SK-N-SH treated with all-trans-retinoic acid at 6 μM for 48 hours (cell line): ENCODE data around the gene PTPRJ.

Experiments used
- ATAC-seq: fragments of 200-7000 bp; cut with Tn5 transposase; 3 replicates; pipeline ENCODE4 v1.9.1; 2020; ENCODE audit warnings: mild to moderate bottlenecking, moderate library complexity
- ARNTL ChIP-seq: fragments of 450-650 bp; formaldehyde crosslinking; IDR thresholded peaks from 2 replicates; pipeline ENCODE4 v1.5.0; 2020; ENCODE audit warnings: low read depth, mild to moderate bottlenecking, moderate library complexity, borderline replicate concordance
- BACH2 ChIP-seq: fragments of 250-450 bp; sonication (Bioruptor Pico); IDR thresholded peaks from 2 replicates; pipeline ENCODE4 v1.9.0; 2021; ENCODE audit warnings: mild to moderate bottlenecking, borderline replicate concordance
- CREB5 ChIP-seq: fragments of 250-450 bp; sonication (Bioruptor Pico); IDR thresholded peaks from 2 replicates; pipeline ENCODE4 v1.5.1; 2020; ENCODE audit warnings: low read depth, mild to moderate bottlenecking, moderate library complexity
- CSDC2 ChIP-seq: fragments of 250-450 bp; sonication (Bioruptor Pico); IDR thresholded peaks from 2 replicates; pipeline ENCODE4 v1.5.0; 2020; ENCODE audit warnings: mild to moderate bottlenecking, moderate library complexity
- CSRNP3 ChIP-seq: fragments of 250-450 bp; sonication (Bioruptor Pico); IDR thresholded peaks from 2 replicates; pipeline ENCODE4 v1.5.1; 2021; ENCODE audit warnings: mild to moderate bottlenecking, moderate library complexity
- GLIS3 ChIP-seq: fragments of 250-450 bp; sonication (Bioruptor Pico); IDR thresholded peaks from 2 replicates; pipeline ENCODE4 v1.5.0; 2020; ENCODE audit warnings: mild to moderate bottlenecking, moderate library complexity
- OSR1 ChIP-seq: fragments of 250-450 bp; sonication (Bioruptor Pico); IDR thresholded peaks from 2 replicates; pipeline ENCODE4 v1.8.0; 2022; ENCODE audit warnings: moderate library complexity, mild to moderate bottlenecking, inconsistent platforms
- PATZ1 ChIP-seq: fragments of 250-450 bp; sonication (Bioruptor Pico); IDR thresholded peaks from 2 replicates; pipeline ENCODE4 v1.8.0; 2020; ENCODE audit warnings: mild to moderate bottlenecking, moderate library complexity, borderline replicate concordance
- POU6F1 ChIP-seq: fragments of 250-450 bp; sonication (Bioruptor Pico); IDR thresholded peaks from 2 replicates; pipeline ENCODE4 v1.8.0; 2021; ENCODE audit warnings: low read depth, mild to moderate bottlenecking, moderate library complexity, borderline replicate concordance
- PPARA ChIP-seq: fragments of 250-450 bp; sonication (Bioruptor Pico); IDR thresholded peaks from 2 replicates; pipeline ENCODE4 v1.5.0; 2020; ENCODE audit warnings: mild to moderate bottlenecking, borderline replicate concordance
- RARB ChIP-seq: fragments of 250-450 bp; sonication (Bioruptor Pico); IDR thresholded peaks from 2 replicates; pipeline ENCODE4 v1.8.0; 2021; ENCODE audit warnings: mild to moderate bottlenecking, moderate library complexity
- SNAI2 ChIP-seq: fragments of 250-450 bp; sonication (Bioruptor Pico); IDR thresholded peaks from 2 replicates; pipeline ENCODE4 v1.5.0; 2020; ENCODE audit warnings: mild to moderate bottlenecking, moderate library complexity
- TCF4 ChIP-seq: fragments of 250-450 bp; sonication (Bioruptor Pico); IDR thresholded peaks from 2 replicates; pipeline ENCODE4 v1.8.0; 2021; ENCODE audit warnings: mild to moderate bottlenecking, moderate library complexity, borderline replicate concordance
- TOX ChIP-seq: fragments of 250-450 bp; sonication (Bioruptor Pico); IDR thresholded peaks from 2 replicates; pipeline ENCODE4 v1.8.0; 2021; ENCODE audit warnings: mild to moderate bottlenecking, moderate library complexity, borderline replicate concordance
- TSHZ2 ChIP-seq: fragments of 250-450 bp; sonication (Bioruptor Pico); IDR thresholded peaks from 2 replicates; pipeline ENCODE4 v1.5.0; 2020; ENCODE audit warnings: mild to moderate bottlenecking, moderate library complexity
- ZC3H10 ChIP-seq: fragments of 250-450 bp; sonication (Bioruptor Pico); IDR thresholded peaks from 2 replicates; pipeline ENCODE4 v1.5.1; 2021; ENCODE audit warnings: mild to moderate bottlenecking, moderate library complexity
- ZFP3 ChIP-seq: fragments of 250-450 bp; sonication (Bioruptor Pico); IDR thresholded peaks from 2 replicates; pipeline ENCODE4 v1.5.0; 2020; ENCODE audit warnings: mild to moderate bottlenecking, moderate library complexity
- ZFP30 ChIP-seq: fragments of 450-650 bp; formaldehyde crosslinking; IDR thresholded peaks from 2 replicates; pipeline ENCODE4 v1.5.0; 2022; ENCODE audit warnings: mild to moderate bottlenecking, moderate library complexity
- ZNF565 ChIP-seq: fragments of 450-650 bp; formaldehyde crosslinking; conservative IDR thresholded peaks from 2 replicates; pipeline ENCODE4 v1.5.0; 2020; ENCODE audit warnings: low read depth, mild to moderate bottlenecking, moderate library complexity
- ZNF70 ChIP-seq: fragments of 450-650 bp; formaldehyde crosslinking; IDR thresholded peaks from 2 replicates; pipeline ENCODE4 v1.5.0; 2020; ENCODE audit warnings: mild to moderate bottlenecking, moderate library complexity
- ZNF8 ChIP-seq: fragments of 450-650 bp; formaldehyde crosslinking; IDR thresholded peaks from 2 replicates; pipeline ENCODE4 v1.5.0; 2020; ENCODE audit warnings: mild to moderate bottlenecking, moderate library complexity

PTPRJ gene

GRCh38 chr11:47986219-47986618 is 5.9 kb downstream of the PTPRJ start:
- TF ChIP-seq CSRNP3: no peak
- TF ChIP-seq GLIS3 (CRISPR knock-in tag): no peak
- no peak for TF ChIP-seq ZFP3 (CRISPR knock-in tag)
- TF ChIP-seq SNAI2 (CRISPR knock-in tag): no peak
- no peak for TF ChIP-seq CSDC2 (CRISPR knock-in tag)
- TF ChIP-seq ARNTL (CRISPR knock-in tag): no peak
- no peak for TF ChIP-seq PATZ1 (CRISPR knock-in tag)
- TF ChIP-seq ZNF8 (CRISPR knock-in tag): no peak
- TF ChIP-seq ZC3H10: no peak
- no peak for TF ChIP-seq TCF4 (CRISPR knock-in tag)
- no peak for TF ChIP-seq PPARA (CRISPR knock-in tag)
- no peak for TF ChIP-seq ZNF565 (CRISPR knock-in tag)
- TF ChIP-seq ZNF70 (CRISPR knock-in tag): no peak
- TF ChIP-seq CREB5 (CRISPR knock-in tag): no peak
- TF ChIP-seq ZFP30 (CRISPR knock-in tag): no peak
- TF ChIP-seq OSR1 (CRISPR knock-in tag): no peak
- no peak for TF ChIP-seq TOX (CRISPR knock-in tag)
- TF ChIP-seq TSHZ2 (CRISPR knock-in tag): no peak
- TF ChIP-seq, all 23 proteins: peak for 0
- no peak for ATAC-seq

GRCh38 chr11:47986742-47987141 is 6.4 kb downstream of the PTPRJ start:
- TF ChIP-seq TSHZ2 (CRISPR knock-in tag): no peak
- TF ChIP-seq BACH2 (CRISPR knock-in tag): no peak
- no peak for TF ChIP-seq POU6F1 (CRISPR knock-in tag)
- TF ChIP-seq CSDC2 (CRISPR knock-in tag): no peak
- TF ChIP-seq RARB (CRISPR knock-in tag): no peak
- no peak for TF ChIP-seq CREB5 (CRISPR knock-in tag)
- TF ChIP-seq TOX (CRISPR knock-in tag): no peak
- TF ChIP-seq ZNF70 (CRISPR knock-in tag): no peak
- TF ChIP-seq CSRNP3: no peak
- no peak for TF ChIP-seq ZC3H10
- TF ChIP-seq ARNTL (CRISPR knock-in tag): no peak
- no peak for ATAC-seq
